ENCODE measurements around the gene OSBPL3. TPM values are rescaled to one million over a fixed set of nuclear protein-coding genes. Genes with fewer than 3 reads are reported as not detected.

OSBPL3 gene
- total RNA-seq, 1 experiment from 2014 or later = 8.6 TPM

- Histone ChIP-seq H3K4me2 (ENCODE audit: insufficient read depth, insufficient read length, low read length) (no peak overlapping the region), H4K20me1 (ENCODE audit: control insufficient read depth, insufficient read depth, insufficient read length) (no peaks in the 10 kb centered on the region), H2AFZ (ENCODE audit: low read length) (no peak overlapping the region), H3K23ac (ENCODE audit: insufficient read length, low read depth, low read length) (no peak overlapping the region), H2BK120ac (ENCODE audit: low read depth, low read length, poor library complexity, severe bottlenecking) (no peak overlapping the region), H2BK15ac (ENCODE audit: low read depth, low read length) (no peak overlapping the region), H3K9ac (ENCODE audit: extremely low read depth, insufficient read length, low read length) (no peak overlapping the region), H3K23me2 (ENCODE audit: insufficient read length, low read depth, low read length, poor library complexity, severe bottlenecking) (no peaks in the 10 kb centered on the region), H4K8ac (replicated peaks; ENCODE audit: insufficient read length, low read depth, low read length) (no peak overlapping the region), H3K79me1 (ENCODE audit: insufficient read depth, low read depth, low read length, poor library complexity, severe bottlenecking) (no peaks in the 10 kb centered on the region), H2BK12ac (ENCODE audit: insufficient read length, low read depth, low read length) (no peak overlapping the region), H4K91ac (ENCODE audit: insufficient read length, low read depth, low read length) (no peak overlapping the region), H4K5ac (ENCODE audit: insufficient read length, low read depth, low read length) (no peak overlapping the region), H3K56ac (ENCODE audit: insufficient read length, low read depth, low read length) (no peak overlapping the region), H3K4me1 (ENCODE audit: insufficient read depth, low read length) (no peaks in the 10 kb centered on the region), H3K4ac (ENCODE audit: low read depth, low read length) (no peak overlapping the region), H3K27me3 (ENCODE audit: insufficient read depth, low read length) (no peaks in the 10 kb centered on the region), H3K79me2 (ENCODE audit: insufficient read depth, low read length) (no peaks in the 10 kb centered on the region), H3K18ac (ENCODE audit: insufficient read length, low read depth, low read length) (no peak overlapping the region), H3K27ac (ENCODE audit: insufficient read length, low read depth, low read length) (no peak overlapping the region), H3T11ph (ENCODE audit: low read length) (no peak overlapping the region), H2BK5ac (ENCODE audit: insufficient read length, low read length) (no peak overlapping the region), H3K9me3 (ENCODE audit: control insufficient read depth, low read depth, low read length) (no peaks in the 10 kb centered on the region), H2AK5ac (ENCODE audit: insufficient read length, low read length) (no peak overlapping the region), H3K14ac (ENCODE audit: insufficient read depth, low read length) (no peak overlapping the region), H2BK20ac (ENCODE audit: low read depth, low read length, poor library complexity, severe bottlenecking) (no peak overlapping the region)
- no peaks in the 10 kb centered on the region for H3K9me3 Mint-ChIP-seq
- H3K27ac Mint-ChIP-seq = no peak overlapping the region
- no peak for DNase-seq
- no peak for TF ChIP-seq CTCF (conservative IDR thresholded peaks at IDR 0.05)
- no peak overlapping the region for H3K4me3 Mint-ChIP-seq
- WGBS (ENCODE audit: extremely low coverage, insufficient read length, low lambda C conversion rate) = no CpG with 5 or more reads among the region's 3 CpGs
- no peaks in the 10 kb centered on the region for H3K4me1 Mint-ChIP-seq
- no peaks in the 10 kb centered on the region for H3K27me3 Mint-ChIP-seq (ENCODE audit: low read depth)
- H3K36me3 Mint-ChIP-seq (ENCODE audit: insufficient read depth in 1 of 3, low read depth in 3 of 3) = no peaks in the 10 kb centered on the region; a peak in 1 of 7 replicates
Measured at GRCh38 chr7:24835643-24836042, 144.3 kb downstream of the OSBPL3 start.

All from H9 (cell line).